GM12875 (cell line): ENCODE measurements around the gene TEX48.

Experiments
- H3K4me3 ChIP-seq: one replicate; pipeline ENCODE4 v1.5.1; 2011; ENCODE audit warnings: low read depth, low read length, control low read depth
- TF ChIP-seq, protein P1 (sequence below): IDR thresholded peaks from 2 replicates; pipeline ENCODE4 v1.5.1; 2011; ENCODE audit warnings: low read depth, mild to moderate bottlenecking, control low read depth, inconsistent platforms, low read length, moderate library complexity, borderline replicate concordance; ENCODE audit not compliant: insufficient read depth

Gene TEX48

DNA sequence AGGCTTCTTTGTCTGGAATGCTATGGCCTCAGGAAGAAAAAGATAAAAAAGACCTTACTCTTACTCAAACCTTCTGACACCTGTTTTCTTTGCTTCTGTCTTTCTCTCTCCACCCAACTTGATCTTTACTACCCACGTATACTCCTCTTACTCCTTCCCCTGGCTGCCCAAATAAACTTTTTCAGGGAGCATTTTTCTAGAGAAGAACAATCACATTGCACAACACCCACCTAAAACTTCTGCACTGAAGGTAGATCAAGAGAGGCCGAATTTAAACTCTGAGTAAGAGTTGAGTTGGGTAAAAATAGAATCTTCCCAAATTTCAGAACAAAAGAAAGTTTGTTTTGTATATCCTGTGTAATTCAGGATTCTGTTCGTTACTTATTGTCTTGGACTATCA, 3.9 kb downstream of the TEX48 start:
- H3K4me3 ChIP-seq: no peak overlapping the region
- TF ChIP-seq, protein P1, sequence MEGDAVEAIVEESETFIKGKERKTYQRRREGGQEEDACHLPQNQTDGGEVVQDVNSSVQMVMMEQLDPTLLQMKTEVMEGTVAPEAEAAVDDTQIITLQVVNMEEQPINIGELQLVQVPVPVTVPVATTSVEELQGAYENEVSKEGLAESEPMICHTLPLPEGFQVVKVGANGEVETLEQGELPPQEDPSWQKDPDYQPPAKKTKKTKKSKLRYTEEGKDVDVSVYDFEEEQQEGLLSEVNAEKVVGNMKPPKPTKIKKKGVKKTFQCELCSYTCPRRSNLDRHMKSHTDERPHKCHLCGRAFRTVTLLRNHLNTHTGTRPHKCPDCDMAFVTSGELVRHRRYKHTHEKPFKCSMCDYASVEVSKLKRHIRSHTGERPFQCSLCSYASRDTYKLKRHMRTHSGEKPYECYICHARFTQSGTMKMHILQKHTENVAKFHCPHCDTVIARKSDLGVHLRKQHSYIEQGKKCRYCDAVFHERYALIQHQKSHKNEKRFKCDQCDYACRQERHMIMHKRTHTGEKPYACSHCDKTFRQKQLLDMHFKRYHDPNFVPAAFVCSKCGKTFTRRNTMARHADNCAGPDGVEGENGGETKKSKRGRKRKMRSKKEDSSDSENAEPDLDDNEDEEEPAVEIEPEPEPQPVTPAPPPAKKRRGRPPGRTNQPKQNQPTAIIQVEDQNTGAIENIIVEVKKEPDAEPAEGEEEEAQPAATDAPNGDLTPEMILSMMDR: no peak

DNA sequence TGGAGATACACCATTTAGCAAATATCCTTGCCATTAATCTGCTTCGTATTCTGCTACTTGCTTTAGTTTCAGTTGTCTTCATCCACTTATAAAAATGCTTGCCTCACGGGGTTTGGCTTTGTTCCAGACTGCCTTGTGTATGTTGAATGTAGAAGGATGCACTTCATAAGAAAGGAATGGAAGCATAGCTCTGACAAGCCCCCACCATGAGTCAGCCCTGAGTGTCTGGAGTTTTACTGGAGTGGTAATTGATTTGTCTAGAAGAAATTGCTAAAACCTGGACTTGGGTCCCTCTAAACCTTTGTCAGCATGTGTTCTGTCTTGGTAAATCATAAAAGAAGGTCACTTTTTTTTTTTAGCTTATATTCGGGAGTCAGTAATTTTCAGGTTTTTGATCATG, 4.6 kb downstream of the TEX48 start:
- TF ChIP-seq, protein P1: no peak
- no peak overlapping the region for H3K4me3 ChIP-seq

- H3K4me3 ChIP-seq: no peak overlapping the region
- TF ChIP-seq, protein P1: no peak
These were observed 5.1 kb downstream of the TEX48 start for GRCh38 chr9:114676901-114677300.

GRCh38 chr9:114674798-114675540, 7.0 kb downstream of the TEX48 start:
- no peak overlapping the region for H3K4me3 ChIP-seq
- TF ChIP-seq, protein P1: no peak

DNA sequence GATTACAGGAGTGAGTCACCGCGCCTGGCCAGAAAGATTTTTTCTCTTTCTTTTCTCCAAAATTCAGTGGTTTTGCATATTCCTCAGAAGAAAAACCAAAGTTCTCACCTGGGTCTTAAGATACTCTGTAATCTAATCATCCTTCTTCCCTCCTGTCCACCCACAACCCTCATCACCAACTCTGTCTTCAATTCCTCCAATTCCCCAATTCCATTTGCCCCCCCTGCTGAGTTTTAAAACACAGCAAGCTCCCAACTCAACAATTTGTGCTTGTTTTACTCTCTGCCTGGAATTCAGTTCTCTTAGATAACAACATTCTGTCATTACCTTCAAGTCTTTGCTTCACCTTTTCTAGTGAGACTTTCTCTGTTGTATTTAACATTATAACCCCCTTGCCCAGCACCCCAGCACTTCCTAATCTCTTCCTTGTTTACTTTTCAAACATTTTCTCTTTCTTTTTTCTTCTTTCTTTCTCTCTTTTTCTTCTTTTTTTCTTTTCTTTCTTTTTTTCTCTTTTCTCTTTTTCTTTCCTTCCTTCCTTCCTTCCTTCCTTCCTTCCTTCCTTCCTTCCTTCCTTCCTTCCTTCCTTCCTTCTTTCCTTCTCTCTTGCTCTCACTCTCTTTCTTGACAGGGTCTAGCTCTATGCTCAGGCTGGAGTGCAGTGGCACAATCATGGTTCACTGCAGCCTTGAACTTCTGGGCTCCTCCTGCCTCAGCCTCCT, 7.8 kb downstream of the TEX48 start:
- H3K4me3 ChIP-seq: no peak overlapping the region
- TF ChIP-seq, protein P1: no peak

DNA sequence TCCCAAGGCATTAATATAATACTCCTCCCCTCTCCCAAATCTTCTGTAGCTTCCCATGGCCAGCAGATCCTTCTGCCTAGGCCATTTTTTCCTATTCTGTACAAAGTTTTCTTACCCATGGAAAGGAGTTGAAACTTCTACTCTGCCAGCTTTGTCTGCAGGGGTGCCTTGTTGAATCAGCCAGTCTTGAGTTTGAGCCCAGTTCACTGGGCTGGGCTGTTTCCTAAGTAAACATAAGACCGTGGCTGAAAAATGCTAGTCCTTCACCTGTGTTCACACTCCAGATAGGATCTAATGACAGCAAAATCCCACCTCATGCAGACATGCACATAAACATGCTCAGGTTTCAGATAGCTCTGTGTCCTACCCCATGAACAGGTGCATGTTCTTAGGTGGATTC, 10.4 kb downstream of the TEX48 start:
- no peak overlapping the region for H3K4me3 ChIP-seq
- TF ChIP-seq, protein P1: no peak

- no peak overlapping the region for H3K4me3 ChIP-seq
- TF ChIP-seq, protein P1: no peak
These were observed 12.0 kb downstream of the TEX48 start for GRCh38 chr9:114669961-114670360.
